Neuronal stem cell (in vitro differentiated cells): ENCODE measurements around the gene FAM20A.

Experiments used
- DNase-seq: peaks from one replicate; pipeline ENCODE4 v3.0.0-alpha.2; 2013; ENCODE audit warnings: low spot score
- H2AFZ ChIP-seq: one replicate; pipeline ENCODE4 v1.6.1; 2013; ENCODE audit warnings: mild to moderate bottlenecking, low read length, inconsistent platforms
- H2AK5ac ChIP-seq: 2 replicates; pipeline ENCODE4 v1.6.1; 2013; ENCODE audit warnings: low read depth, mild to moderate bottlenecking, inconsistent platforms, low read length, moderate library complexity, mixed read lengths
- H2BK120ac ChIP-seq: 2 replicates; pipeline ENCODE4 v1.6.1; 2013; ENCODE audit warnings: low read depth, mild to moderate bottlenecking, inconsistent platforms, low read length, moderate library complexity, mixed read lengths
- H2BK12ac ChIP-seq: one replicate; pipeline ENCODE4 v1.6.1; 2013; ENCODE audit warnings: low read length, inconsistent platforms
- H2BK15ac ChIP-seq: 2 replicates; pipeline ENCODE4 v1.6.1; 2013; ENCODE audit warnings: mild to moderate bottlenecking, low read length, inconsistent platforms, mixed read lengths
- H2BK5ac ChIP-seq: one replicate; pipeline ENCODE4 v1.6.1; 2013; ENCODE audit warnings: inconsistent platforms, mild to moderate bottlenecking, low read length, moderate library complexity
- H3K14ac ChIP-seq: one replicate; pipeline ENCODE4 v1.6.1; 2013; ENCODE audit warnings: low read length, inconsistent platforms
- H3K18ac ChIP-seq: 2 replicates; pipeline ENCODE4 v1.6.1; 2013; ENCODE audit warnings: low read length, inconsistent platforms
- H3K23ac ChIP-seq: 2 replicates; pipeline ENCODE4 v1.6.1; 2013; ENCODE audit warnings: low read depth, mild to moderate bottlenecking, mixed read lengths, low read length, inconsistent platforms; ENCODE audit not compliant: poor library complexity
- H3K27ac ChIP-seq: replicated peaks from 3 replicates; pipeline ENCODE4 v1.5.1; 2013; ENCODE audit warnings: low read length, inconsistent platforms
- H3K27me3 ChIP-seq, 3 experiments: 2 replicates each; pipeline ENCODE4 v1.6.1; 2013; ENCODE audit warnings: low read length in 3 of 3, mild to moderate bottlenecking in 2 of 3, inconsistent platforms in 1 of 3, low read depth in 1 of 3, mixed read lengths in 1 of 3, moderate library complexity in 1 of 3; ENCODE audit not compliant: control insufficient read depth in 3 of 3, insufficient read depth in 3 of 3
- H3K36me3 ChIP-seq, 2 donors: replicated peaks in 1 of 2; 2 replicates each; pipeline ENCODE4 v1.6.1; 2013; ENCODE audit warnings: low read length in 2 of 2; ENCODE audit not compliant: control insufficient read depth in 2 of 2, insufficient read depth in 2 of 2
- H3K4ac ChIP-seq: 2 replicates; pipeline ENCODE4 v1.6.1; 2013; ENCODE audit warnings: inconsistent platforms, mild to moderate bottlenecking, low read length, moderate library complexity
- H3K4me1 ChIP-seq, 2 donors: 1 replicate in 1 of 2; 2 replicates in 1 of 2; pipeline ENCODE4 v1.6.1; 2013; ENCODE audit warnings: low read length in 2 of 2, low read depth in 1 of 2; ENCODE audit not compliant: control insufficient read depth in 2 of 2, insufficient read depth in 1 of 2
- H3K4me2 ChIP-seq: one replicate; pipeline ENCODE4 v1.6.1; 2013; ENCODE audit warnings: mild to moderate bottlenecking, low read length, inconsistent platforms; ENCODE audit not compliant: insufficient read depth, poor library complexity, severe bottlenecking
- H3K4me3 ChIP-seq, 2 donors: 2 replicates each; pipeline ENCODE4 v1.5.1; 2013; ENCODE audit warnings: low read length in 2 of 2, mild to moderate bottlenecking in 2 of 2, inconsistent platforms in 1 of 2, moderate library complexity in 1 of 2
- H3K79me1 ChIP-seq: one replicate; pipeline ENCODE4 v1.6.1; 2013; ENCODE audit warnings: low read depth, mild to moderate bottlenecking, inconsistent platforms, low read length, moderate library complexity
- H3K9ac ChIP-seq: one replicate; pipeline ENCODE4 v1.6.1; 2013; ENCODE audit warnings: mild to moderate bottlenecking, low read depth, low read length, inconsistent platforms; ENCODE audit not compliant: poor library complexity
- H3K9me3 ChIP-seq, 2 donors: replicated peaks in 1 of 2; 2 replicates each; pipeline versions ENCODE3 to v1.6.1; 2013; ENCODE audit warnings: low read length in 2 of 2, mild to moderate bottlenecking in 2 of 2, inconsistent platforms in 1 of 2, low read depth in 1 of 2, mixed read lengths in 1 of 2, moderate library complexity in 1 of 2; ENCODE audit not compliant: control insufficient read depth in 2 of 2, insufficient read depth in 1 of 2
- H4K8ac ChIP-seq: one replicate; pipeline ENCODE4 v1.6.1; 2013; ENCODE audit warnings: low read depth, mild to moderate bottlenecking, inconsistent platforms, low read length, moderate library complexity
- H4K91ac ChIP-seq: one replicate; pipeline ENCODE4 v1.6.1; 2013; ENCODE audit warnings: low read length, low read depth, mild to moderate bottlenecking, inconsistent platforms; ENCODE audit not compliant: poor library complexity
- WGBS, 2 donors: extraction: QIAGEN DNeasy Blood & Tissue Kit; methylation state at CpG; one replicate each; pipeline ENCODE4 v1.1.7; 2013; ENCODE audit warnings: missing lambda C conversion rate in 2 of 2, mixed read lengths in 1 of 2; ENCODE audit not compliant: insufficient read length in 2 of 2, insufficient replicate concordance in 1 of 2; ENCODE audit errors: extremely low coverage in 2 of 2; 5-methylcytosine and 5-hydroxymethylcytosine counted together

FAM20A gene

GRCh38 chr17:68621065-68621464 is 19.9 kb upstream of the FAM20A start:
- Histone ChIP-seq H2BK5ac (no peak overlapping the region), H2BK120ac (no peak overlapping the region), H2AK5ac (no peak overlapping the region), H4K91ac (no peak overlapping the region), H3K27ac (no peak overlapping the region), H3K4ac (no peak overlapping the region), H3K23ac (no peak overlapping the region), H3K79me1 (no peaks in the 10 kb centered on the region), H3K18ac (no peak overlapping the region), H3K14ac (no peak overlapping the region), H2AFZ (no peak overlapping the region), H3K4me2 (no peak overlapping the region), H3K36me3 (no peaks in the 10 kb centered on the region), H2BK12ac (no peak overlapping the region), H3K9me3 (no peaks in the 10 kb centered on the region), H2BK15ac (no peak overlapping the region), H3K4me3 (no peak overlapping the region), H3K9ac (no peak overlapping the region), H3K4me1 (peaks cover 4 to 7% of the 10 kb centered on the region in 2 donors), H3K27me3 (peaks cover 0 to 4% (median 0%) of the 10 kb centered on the region in 3 experiments), H4K8ac (no peak overlapping the region)
- DNase-seq, result no peak
- no CpG with 5 or more reads among the region's 2 CpGs for WGBS, 2 donors

GRCh38 chr17:68616334-68616733 is 15.2 kb upstream of the FAM20A start:
- Histone ChIP-seq H3K27ac (no peak overlapping the region), H3K14ac (no peak overlapping the region), H3K27me3 (peaks cover 0 to 4% (median 0%) of the 10 kb centered on the region in 3 experiments), H4K8ac (no peak overlapping the region), H2BK15ac (no peak overlapping the region), H3K23ac (no peak overlapping the region), H3K4me3 (no peak overlapping the region), H2AK5ac (no peak overlapping the region), H2BK120ac (no peak overlapping the region), H3K18ac (no peak overlapping the region), H2AFZ (no peak overlapping the region), H3K36me3 (no peaks in the 10 kb centered on the region), H2BK5ac (no peak overlapping the region), H2BK12ac (no peak overlapping the region), H3K9ac (no peak overlapping the region), H3K4ac (no peak overlapping the region), H3K4me2 (no peak overlapping the region), H3K79me1 (no peaks in the 10 kb centered on the region), H3K4me1 (peaks cover 0 to 2% of the 10 kb centered on the region in 2 donors), H4K91ac (no peak overlapping the region), H3K9me3 (peaks cover 0 to 2% of the 10 kb centered on the region in 2 donors)
- DNase-seq, result no peak

- Histone ChIP-seq H3K9me3 (peaks cover 0 to 4% of the 10 kb centered on the region in 2 donors), H2BK12ac (no peak overlapping the region), H3K4ac (no peak overlapping the region), H2AK5ac (no peak overlapping the region), H3K18ac (no peak overlapping the region), H3K27me3 (peaks cover 0 to 4% (median 0%) of the 10 kb centered on the region in 3 experiments), H2BK120ac (no peak overlapping the region), H2BK15ac (no peak overlapping the region), H3K4me1 (peaks cover 0 to 2% of the 10 kb centered on the region in 2 donors), H3K14ac (no peak overlapping the region), H3K23ac (no peak overlapping the region), H3K9ac (no peak overlapping the region), H4K8ac (no peak overlapping the region), H4K91ac (no peak overlapping the region), H3K36me3 (no peaks in the 10 kb centered on the region), H3K27ac (no peak overlapping the region), H2AFZ (no peak overlapping the region), H3K79me1 (no peaks in the 10 kb centered on the region), H3K4me3 (no peak overlapping the region), H3K4me2 (no peak overlapping the region), H2BK5ac (no peak overlapping the region)
- no peak for DNase-seq
- no CpG with 5 or more reads among the region's 5 CpGs for WGBS, 2 donors
Measured at GRCh38 chr17:68614718-68615117, 13.6 kb upstream of the FAM20A start.

- Histone ChIP-seq H3K14ac (no peak overlapping the region), H3K9me3 (peaks cover 0 to 6% of the 10 kb centered on the region in 2 donors), H3K4me2 (no peak overlapping the region), H2AFZ (no peak overlapping the region), H2AK5ac (no peak overlapping the region), H2BK120ac (no peak overlapping the region), H4K8ac (no peak overlapping the region), H3K4me3 (no peak overlapping the region), H3K4me1 (peaks cover 0 to 2% of the 10 kb centered on the region in 2 donors), H2BK12ac (no peak overlapping the region), H3K27ac (no peak overlapping the region), H2BK15ac (no peak overlapping the region), H3K23ac (no peak overlapping the region), H3K27me3 (peaks cover 0 to 1% (median 0%) of the 10 kb centered on the region in 3 experiments), H3K79me1 (no peaks in the 10 kb centered on the region), H3K36me3 (no peaks in the 10 kb centered on the region), H3K18ac (no peak overlapping the region), H2BK5ac (no peak overlapping the region), H3K4ac (no peak overlapping the region), H3K9ac (no peak overlapping the region), H4K91ac (no peak overlapping the region)
- peak; percentile 48 for DNase-seq
- no CpG with 5 or more reads among the region's 5 CpGs for WGBS, 2 donors
Measured at GRCh38 chr17:68613739-68614298, 12.7 kb upstream of the FAM20A start.
